ENCODE data around the gene HTRA1.

Gene HTRA1

DNA sequence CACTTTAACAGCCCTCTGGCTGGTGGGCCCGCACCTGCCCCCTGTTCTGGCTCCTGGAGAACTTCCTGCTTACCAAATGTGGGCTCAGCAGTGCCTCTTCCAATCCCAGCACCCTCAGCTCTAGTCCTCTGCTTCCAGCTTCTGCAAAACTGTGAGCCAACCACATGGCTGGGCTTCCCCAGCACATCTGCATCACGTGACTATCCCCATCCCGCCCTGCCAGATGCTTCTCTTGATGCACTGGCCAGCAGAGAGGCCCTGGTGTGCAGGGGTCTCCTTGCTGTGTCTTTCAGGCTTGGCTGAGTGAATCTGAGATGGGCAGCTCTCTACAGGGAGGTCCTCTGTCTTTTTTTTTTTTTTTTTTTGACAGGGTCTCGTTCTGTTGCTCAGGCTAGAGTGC lies 55.4 kb downstream of the HTRA1 start:
- no peak for DNase-seq

DNA sequence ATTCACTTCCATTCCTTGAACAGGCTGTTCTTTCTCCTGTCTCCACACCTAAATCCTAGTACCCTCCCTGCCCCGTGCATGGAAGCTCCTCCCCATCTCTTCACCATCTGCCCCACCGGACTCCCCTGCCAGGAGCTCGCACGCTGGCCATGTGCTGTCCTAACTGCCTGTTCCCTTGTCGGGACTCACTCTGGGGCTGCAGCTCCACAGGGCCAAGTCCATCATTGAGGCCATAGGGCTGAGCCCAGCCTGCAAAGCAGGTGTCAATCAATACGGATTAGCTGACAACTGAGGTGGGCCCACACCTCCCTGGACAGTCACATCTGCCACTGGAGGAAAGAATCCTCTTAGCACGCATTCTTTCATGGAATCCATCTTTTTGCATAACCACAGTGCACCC lies 57.8 kb downstream of the HTRA1 start:
- DNase-seq, result no peak

DNA sequence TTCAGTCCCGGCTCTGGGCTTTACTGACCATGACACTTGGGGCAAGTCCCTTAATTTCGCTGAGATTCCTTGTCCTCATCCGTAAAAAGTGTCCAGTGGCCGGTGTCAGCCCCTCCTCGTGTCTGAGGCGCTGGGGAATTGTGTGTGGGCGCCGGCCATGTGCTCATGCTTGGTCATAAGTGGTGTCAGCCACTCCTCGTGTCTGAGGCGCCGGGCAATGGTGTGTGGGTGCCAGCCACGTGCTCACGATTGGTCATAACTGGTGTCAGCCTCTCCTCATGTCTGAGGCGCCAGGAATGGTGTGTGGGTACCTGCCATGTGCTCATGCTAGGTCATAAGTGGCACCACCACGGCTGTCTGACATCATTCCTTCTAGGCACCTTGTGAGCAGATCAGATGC lies 58.5 kb downstream of the HTRA1 start:
- DNase-seq, result no peak

DNA sequence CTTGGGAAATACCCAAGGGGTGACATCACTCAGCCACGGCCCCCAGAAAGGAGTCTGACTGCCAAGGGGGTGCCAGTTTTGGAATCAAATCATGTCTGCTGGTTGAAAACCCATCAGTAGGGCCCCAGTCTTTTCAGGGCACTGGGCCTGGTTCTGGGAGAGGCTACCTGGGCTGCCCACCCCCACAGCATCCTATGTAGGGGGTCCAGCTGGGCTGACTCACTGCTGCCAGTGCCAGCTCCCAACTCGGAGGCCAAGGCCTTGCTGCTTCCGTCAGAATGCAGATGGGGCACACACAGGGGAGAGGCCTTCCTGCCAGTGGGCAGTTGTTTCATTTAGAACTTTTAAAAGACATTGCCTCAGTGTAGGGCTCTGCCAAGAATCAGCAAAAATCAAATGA lies 59.7 kb downstream of the HTRA1 start:
- DNase-seq, result peak in 3 of 14 donors; percentile 14 to 61 (median 34)

DNA sequence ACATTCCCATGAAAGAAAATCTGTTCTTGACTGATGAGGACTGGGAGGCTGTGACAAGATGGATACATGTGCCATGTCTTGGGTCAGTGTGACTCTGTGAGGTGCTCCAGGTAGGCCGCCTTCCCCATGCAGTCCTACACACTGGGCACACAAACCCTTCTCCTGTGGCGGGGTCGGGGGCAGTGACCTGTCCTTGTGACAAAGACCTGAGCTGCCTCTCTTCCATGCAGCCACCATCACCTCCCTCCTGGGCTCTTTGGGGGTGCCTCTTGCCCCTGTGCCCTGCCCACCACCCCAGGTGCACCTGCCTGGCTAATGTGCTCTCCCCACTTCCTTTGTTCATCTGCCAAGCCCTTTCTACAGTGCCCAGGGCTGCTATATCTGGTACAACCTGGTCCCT lies 63.5 kb downstream of the HTRA1 start:
- no peak for DNase-seq

DNA sequence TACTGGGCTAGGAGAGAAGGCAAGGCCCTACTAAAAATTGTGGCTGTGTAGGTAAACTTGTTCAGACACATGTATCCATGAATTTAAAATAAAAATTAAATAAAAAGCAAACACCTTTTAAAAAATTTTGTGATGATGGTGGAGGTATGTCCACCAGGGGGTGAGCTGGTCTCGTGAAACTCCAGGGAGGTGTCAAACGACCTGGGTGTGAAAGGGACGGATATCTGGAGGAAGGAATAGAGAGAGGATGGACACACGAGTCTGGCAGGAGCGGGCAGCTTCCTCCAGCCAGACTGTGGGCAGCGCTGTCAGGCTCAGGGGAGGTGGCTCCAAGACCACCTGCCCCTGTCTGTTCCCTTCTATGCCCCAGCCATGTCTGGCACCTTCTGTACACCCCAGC lies 64.4 kb downstream of the HTRA1 start:
- DNase-seq, result no peak

DNA sequence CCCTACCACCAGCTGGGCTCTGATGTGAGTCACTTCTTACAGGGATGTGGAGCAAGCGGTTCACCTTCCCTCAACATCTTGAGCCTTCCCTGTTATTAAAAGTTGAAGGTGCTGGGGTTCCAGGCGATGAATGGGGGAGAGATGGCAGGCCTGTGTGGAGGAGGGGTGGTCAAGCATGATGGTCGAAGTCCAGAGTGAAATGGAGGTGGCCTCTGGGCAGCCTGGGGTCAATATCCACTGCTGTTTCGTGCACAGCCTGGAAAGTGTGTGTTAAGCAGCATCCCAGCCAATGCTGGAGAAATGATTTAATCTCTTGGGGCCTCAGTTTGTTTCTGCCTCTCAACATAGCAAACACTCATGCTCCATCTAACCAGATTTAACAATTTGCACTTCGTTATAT lies 65.5 kb downstream of the HTRA1 start:
- no peak for DNase-seq

DNA sequence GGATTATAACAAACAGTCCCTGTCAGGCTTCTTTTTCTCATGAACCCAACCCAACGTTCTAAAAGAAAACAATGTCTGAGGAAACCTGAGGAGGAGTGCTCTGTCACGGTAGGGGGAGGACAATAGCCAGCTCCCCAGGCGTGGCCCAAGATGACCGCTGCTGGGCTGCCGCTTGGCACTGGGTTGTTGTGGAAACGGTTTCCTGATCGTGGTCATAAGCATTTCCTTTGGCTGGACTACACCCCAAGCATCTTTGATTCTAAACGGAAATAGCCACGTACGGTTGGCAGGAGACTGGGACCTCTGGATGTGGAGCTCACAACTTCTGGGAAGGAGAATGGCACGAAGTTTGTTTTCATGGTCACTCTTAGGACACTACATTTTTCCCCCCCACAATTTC lies 68.8 kb downstream of the HTRA1 start:
- DNase-seq, result no peak

DNA sequence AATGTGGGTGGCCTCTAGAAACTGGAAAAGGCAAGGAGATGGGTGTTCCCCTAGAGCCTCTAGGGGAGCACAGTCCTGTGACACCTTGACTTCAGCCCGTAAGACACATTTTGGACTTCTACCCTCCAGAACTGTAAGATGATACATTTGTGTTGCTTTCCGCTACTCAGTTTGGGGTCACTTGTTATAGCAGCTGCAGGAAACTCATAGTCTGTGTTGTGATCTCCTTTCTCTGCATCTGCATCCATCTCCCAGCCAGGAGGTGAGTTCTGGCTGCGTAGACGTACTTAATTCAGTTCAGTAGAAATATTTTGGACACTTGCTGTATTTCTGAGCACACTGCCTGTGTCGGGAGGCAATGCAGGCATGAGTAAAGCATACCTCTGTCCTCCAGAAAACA lies 69.9 kb downstream of the HTRA1 start:
- no peak for DNase-seq

DNA sequence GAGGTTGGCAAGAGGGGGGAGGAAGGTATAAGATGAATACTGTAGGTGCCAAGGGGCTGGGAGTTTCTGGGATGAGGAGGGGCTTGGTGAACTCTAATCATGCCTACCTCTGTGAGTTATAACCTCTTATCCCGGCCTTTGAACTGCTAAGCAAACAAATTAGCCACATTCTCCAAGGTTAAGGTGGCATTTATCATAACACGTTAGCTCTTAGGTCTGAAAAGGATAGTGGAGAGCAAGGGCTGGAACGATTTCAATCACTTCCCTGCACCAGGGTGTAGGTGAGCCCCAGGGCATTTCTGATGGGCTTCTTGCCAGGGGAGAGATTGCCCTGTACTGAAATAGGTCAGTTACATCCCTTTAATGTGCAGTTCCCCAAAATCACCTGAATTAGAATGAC lies 70.6 kb downstream of the HTRA1 start:
- no peak for DNase-seq

DNA sequence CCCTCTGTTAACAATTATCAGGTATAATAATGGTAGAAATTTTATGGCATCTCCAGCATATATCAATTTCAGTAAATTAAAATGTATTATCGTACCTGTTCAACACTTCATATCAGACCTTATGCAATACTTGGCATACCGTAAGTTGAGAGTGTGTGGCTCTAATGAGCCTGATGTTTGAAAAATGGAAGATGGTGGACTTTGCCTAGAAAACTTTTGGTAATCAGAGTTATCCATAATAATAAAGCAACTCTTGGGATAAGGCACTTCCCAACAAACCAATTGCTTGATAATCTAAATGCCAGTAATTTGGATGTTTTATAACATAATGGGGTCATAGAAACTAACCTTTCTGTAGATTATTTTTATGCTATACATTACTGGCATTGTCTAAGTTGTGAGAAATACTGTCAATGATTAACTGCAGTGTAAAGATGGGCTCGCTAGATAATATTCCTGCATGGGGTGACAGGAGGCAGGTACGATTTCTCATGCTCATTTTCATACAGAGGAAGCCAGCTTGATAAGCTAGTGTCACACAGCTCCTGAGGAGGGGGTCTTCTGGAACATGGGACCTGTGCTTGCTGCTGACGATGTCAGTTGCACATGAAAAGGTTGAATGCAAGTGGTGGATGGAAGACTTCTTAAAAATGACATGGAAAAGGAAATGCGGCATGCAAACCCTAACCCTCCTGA lies 71.4 kb downstream of the HTRA1 start:
- no peak for DNase-seq

DNA sequence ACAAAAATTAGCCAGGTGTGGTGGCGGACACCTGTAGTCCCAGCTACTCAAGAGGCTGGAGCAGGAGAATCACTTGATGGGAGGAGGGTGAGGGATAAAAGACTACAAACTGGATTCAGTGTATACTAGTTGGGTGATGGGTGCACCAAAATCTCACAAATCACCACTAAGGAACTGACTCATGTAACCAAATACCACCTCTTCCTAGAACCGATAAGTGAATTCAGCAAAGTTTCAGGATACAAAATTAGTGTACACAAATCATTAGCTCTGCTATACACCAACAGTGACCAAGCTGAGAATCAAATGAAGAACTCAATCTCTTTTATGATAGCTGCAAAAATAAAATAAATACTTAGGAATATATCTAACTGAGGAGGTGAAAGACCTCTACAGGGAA lies 76.2 kb downstream of the HTRA1 start:
- DNase-seq, result no peak

DNA sequence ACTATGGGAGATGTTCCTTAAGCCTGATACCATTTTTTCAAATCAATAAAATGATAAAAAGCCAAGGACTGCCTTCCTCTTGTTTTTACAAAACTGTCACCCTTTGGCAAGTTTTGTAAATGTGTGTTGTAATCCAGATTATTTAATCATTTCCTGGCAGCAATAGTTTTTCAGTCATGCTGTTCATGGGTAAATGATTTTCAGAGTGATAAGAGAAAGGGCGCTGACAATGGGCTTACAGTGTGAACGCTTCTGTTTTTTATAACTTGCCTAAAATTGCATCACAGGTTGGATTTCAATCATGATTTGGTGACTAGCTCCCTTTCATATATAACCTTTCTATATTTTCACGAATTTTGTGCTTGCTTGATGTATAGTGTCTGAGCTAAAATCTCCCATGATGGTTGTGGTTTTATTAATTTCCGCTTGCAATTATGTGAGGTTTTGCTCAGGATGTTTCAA lies 80.2 kb downstream of the HTRA1 start:
- no peak for DNase-seq

DNA sequence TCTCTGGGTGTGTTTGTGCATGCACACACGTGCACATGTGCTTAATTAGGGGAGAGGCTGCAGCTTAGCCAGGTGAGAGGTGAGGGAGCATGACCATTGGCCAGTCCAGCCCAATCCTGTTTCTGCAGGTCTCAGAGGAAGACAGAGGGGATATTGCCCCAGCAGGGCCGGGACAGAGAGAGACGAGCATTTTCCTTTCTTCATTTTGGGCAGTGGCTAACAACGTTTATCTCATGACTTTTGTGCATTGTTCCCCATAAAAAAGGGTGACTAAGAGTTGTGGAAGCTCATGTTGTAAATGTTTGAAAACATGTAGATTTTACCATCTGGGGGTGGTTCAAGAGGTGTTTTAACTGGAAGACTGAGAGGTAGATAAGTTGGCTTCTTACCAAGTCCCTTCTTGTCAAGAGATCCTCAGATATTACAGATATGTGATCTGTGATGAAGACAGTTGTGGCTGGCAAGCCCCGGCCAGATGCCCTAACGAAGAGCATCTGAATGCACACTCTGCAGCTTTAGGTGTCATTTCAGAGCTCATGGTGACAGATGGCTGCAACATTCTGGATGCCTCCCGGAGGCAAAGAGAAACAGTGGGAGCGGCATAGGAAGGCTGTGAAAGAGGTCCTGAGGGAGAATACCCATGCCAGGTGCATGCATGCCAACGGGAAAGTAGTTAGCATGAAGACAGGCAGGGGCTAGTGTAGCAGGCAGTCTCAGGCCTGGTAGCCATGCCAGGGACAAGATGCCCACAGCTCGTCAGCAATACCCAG lies 82.5 kb downstream of the HTRA1 start:
- no peak for DNase-seq

DNA sequence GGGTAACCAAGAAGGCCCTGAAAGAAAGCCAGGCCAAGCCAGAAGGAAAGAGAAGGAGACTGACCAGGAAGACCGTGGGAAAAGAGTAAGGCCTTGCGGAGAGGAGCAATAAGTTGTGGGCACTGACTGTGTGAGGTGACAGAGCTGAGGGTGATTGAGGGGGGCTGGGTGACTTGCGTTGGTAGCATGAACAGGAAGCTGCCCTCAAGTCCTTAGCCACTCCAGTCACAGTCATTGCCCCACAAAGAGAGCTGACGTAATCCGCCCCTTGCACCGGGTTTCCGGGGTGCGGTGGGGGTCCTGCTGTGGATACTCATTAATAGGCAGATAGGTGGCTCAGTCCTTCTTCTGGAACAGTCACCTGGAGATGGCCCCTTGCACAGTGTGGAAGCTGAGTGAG lies 83.1 kb downstream of the HTRA1 start:
- no peak for DNase-seq

DNA sequence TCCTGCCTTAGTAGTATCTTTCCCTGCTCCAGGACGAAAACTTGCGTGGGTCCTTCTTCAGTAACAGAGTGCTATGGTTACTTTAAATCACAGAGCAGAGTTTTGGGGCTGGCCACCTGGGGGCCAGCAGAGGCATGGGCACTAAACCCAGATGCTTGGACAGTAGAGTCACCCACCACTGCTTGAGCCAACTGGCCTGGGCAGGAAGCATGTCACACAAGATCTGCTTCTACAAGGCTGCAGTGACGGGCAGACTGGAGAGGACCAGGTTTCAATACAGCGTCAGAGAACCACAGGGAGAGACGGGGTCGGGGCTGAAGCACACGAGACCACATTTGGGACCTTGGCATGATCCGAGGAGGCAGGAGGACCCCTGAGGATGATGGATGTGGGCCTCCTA lies 84.9 kb downstream of the HTRA1 start:
- no peak for DNase-seq

DNA sequence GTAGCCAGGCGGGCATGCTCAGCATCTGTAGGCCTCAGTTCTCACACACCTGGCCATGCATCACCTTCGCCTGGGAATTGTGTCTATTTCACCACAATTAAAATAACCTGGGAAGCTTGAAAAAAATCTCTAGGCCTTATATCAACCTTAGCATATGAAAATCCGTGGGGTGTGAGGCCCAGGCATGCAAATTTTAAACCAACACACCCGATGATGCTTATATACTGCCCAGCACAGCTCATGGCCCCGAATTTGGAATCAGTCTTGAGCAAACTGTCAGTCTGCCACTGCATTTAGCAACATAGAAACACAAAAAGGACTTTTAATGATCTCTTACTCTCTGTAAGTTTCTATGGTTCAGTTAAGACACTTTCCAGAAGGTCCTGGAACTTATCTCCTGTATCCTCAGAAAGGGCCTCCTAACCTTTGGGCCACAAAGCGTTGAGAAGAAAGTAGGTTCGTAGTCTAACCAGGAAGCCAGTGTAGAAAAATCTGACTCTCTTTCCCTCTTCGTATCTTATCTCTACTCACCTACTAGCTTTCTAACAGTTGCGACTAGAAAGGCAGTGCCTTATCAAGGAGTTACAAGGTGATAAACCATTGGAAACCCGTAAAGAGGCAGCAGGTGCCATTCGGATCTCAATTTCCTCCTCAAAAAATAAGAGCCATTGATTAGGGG lies 87.2 kb downstream of the HTRA1 start:
- no peak for DNase-seq

DNA sequence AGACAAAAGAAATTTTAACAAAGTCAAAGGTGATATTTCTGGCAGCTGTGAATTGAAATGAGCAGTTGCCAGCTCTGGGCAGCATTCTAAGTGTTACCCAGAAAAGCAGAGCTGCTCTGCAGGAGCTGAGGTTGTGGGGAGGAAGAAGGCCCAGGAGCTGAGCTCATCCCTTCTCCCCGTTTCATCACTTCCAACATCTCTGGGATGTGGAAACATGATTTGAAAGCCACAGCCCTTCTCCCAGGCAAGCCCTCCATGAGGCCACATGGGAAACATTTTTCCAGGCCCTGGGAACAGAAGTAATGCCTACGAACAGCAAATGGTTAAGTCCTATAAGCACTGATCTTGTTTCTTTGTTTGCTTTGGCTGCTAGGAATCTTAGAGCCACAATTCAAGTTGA lies 88.3 kb downstream of the HTRA1 start:
- no peak for DNase-seq

DNA sequence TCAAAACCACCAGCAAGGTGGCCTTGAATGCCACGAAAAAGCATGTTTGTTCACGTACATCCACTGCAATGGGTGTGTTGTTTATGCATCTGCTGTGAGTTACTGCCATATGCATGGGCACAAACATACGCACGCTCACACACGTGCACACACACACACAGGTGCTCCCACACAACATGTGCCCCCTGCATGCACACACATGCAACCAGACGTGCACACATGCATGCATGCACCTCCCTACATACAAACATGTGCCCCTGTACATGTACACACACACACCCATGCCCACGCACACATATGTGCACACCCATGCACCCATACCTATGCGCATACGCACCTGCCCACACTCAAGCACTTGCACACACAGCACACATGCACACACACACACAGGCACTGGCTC lies 89.1 kb downstream of the HTRA1 start:
- DNase-seq, result no peak

DNA sequence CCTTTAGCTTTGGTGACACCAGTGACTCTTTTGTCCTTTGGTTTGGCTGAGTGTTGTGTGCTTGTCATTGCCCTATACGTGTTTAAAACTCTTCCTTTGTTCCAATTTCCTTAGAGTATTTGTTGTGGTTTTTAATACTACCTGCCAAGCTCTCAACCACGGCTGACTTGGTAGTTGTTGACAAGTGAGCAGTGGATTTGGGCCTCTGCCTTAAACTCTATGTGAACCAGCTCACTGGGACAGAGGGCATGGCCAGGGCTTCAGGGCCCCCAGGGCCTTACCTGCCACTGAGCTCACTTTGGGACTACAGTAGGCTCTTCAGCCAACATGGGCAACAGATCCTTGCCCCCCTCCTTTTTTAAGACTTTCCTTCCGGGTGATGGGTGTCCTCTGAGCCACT lies 89.6 kb downstream of the HTRA1 start:
- DNase-seq, result no peak

DNA sequence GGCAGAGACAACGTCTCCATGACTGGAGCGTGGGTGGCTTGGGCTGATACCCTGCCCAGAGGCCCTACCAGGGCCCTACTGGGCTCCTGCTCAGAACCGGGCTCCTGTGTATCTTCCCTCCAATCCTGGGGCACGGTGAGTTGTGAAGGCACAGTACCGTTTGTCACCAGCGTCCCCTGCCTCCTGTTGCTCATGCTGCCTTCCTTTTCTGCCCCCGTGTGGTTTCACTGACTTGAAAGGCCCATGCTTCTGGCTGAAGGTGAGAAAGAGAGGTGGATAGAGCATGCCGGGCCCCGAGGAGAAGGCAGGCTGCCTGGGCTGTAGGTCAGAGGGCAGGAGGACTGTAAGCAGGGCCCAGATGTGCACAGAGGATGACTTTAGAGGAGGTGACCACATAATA lies 90.1 kb downstream of the HTRA1 start:
- DNase-seq, result peak in 1 of 14 donors; percentile 9

DNA sequence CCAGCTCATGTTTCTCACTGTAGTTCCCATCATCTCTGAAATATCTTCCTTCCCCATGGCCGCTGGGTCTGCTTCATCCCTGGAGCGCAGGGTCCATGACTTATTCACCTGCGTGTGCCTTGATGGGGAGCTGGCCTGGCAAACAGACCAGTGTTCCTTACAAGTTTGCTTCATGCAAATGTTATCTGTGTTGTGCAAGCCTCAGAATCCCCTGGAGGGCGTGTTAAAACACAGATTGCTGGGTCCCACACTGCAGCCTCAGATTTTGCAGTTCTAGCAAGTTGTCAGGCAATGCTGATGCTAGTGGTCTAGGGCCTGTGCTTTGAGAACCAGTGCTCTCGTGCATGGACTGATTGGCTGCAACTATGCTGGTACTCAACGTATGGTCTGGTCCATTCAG lies 92.0 kb downstream of the HTRA1 start:
- no peak for DNase-seq

DNA sequence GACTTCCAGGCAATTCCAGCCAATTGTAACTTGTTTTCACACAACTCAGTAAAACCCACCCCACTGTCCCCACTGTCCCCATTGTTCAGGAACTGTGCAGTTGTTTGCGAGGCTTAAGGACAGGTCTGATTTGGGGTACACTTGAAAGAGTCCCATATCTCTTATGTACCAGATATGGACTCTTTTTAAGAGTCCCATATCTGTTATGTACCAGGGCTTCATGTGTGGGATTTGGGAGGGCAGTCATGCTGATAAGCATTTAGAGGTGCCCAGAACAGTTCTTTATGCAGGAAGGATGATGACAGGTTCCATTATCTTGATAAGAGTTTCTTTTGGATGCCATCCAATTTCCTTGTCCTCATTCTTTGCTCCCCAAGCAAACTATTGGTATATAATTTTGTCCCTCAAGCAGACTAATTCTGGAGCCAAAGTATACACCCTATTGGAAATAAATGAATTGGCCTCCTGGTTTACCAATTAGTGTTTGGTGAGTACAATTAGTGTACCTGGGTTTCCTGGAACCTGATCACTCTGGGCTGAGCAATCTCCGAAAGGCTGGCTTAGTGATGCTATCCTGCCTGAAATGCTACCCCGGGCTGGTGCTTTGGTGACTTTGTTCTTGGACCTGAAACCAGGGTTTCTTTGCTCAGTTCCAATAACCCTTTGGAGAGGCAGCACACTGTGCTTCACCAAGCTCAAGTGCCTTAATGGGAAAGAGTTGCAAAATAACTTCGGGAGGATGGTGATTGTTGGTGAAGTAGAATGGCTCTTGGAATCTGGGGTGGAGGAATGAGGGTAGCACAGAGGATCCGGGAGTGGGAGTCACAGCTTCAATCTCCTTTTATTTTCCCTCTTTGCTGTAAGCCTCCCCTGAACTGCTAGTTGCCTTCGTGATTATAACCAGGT lies 93.0 kb downstream of the HTRA1 start:
- DNase-seq, result no peak

All from C1 segment of cervical spinal cord (tissue), 14 donors.